AG08395 (cell line): ENCODE measurements around the gene CTRB2.

Experiments used
- DNase-seq: peaks from one replicate; pipeline ENCODE4 v3.0.0; 2012; ENCODE audit warnings: mixed read lengths, low spot score

CTRB2 gene

GRCh38 chr16:75206749-75207451 lies at the start of gene CTRB2:
Gene CTRB2 (minus strand): TSS chr16:75207161. CDS start chr16:75207141, 20 bp downstream.
- no peak for DNase-seq

- peak; percentile 44 for DNase-seq
Observed at GRCh38 chr16:75256059-75256571, 49.2 kb upstream of the CTRB2 start.

GRCh38 chr16:75254359-75254837 lies 47.4 kb upstream of the CTRB2 start:
- DNase-seq: peak; percentile 96

- DNase-seq: peak; percentile 72
Observed at GRCh38 chr16:75252946-75253911, 46.3 kb upstream of the CTRB2 start.

- no peak for DNase-seq
Observed at GRCh38 chr16:75252049-75252864, 45.3 kb upstream of the CTRB2 start.

- peak; percentile 88 for DNase-seq
Observed at GRCh38 chr16:75251280-75252048, 44.5 kb upstream of the CTRB2 start, which contains the start of gene BCAR1. Gene BCAR1 (minus strand): TSS chr16:75251624. CDS start chr16:75251482, 142 bp downstream.

- peak; percentile 46 for DNase-seq
Observed at GRCh38 chr16:75250809-75251279, 43.9 kb upstream of the CTRB2 start.

- DNase-seq: peak; percentile 42
Observed at GRCh38 chr16:75250089-75250808, 43.3 kb upstream of the CTRB2 start.

- DNase-seq: no peak
Observed at GRCh38 chr16:75249441-75249840, 42.5 kb upstream of the CTRB2 start.

GRCh38 chr16:75248536-75249380 lies 41.8 kb upstream of the CTRB2 start:
- no peak for DNase-seq

- DNase-seq: no peak
Observed at GRCh38 chr16:75248142-75248535, 41.2 kb upstream of the CTRB2 start.

- no peak for DNase-seq
Observed at GRCh38 chr16:75247249-75247648, 40.3 kb upstream of the CTRB2 start.

GRCh38 chr16:75246504-75247205 lies 39.7 kb upstream of the CTRB2 start:
- no peak for DNase-seq

GRCh38 chr16:75244844-75245758 lies 38.1 kb upstream of the CTRB2 start:
- peak; percentile 90 for DNase-seq

- peak; percentile 60 for DNase-seq
Observed at GRCh38 chr16:75244225-75244809, 37.4 kb upstream of the CTRB2 start.

GRCh38 chr16:75243667-75244224 lies 36.8 kb upstream of the CTRB2 start:
- DNase-seq: no peak
